Keratinocyte (primary cell): ENCODE data around the gene OAS3.

Experiments used
- EZH2 ChIP-seq: IDR thresholded peaks from one replicate; pipeline ENCODE4 v1.6.1; 2012; ENCODE audit warnings: inconsistent platforms, mild to moderate bottlenecking, low read length, moderate library complexity
- TF ChIP-seq, protein P1 (sequence below), 3 experiments: IDR thresholded peaks in 1 of 3; conservative IDR thresholded peaks in 1 of 3; optimal IDR thresholded peaks in 1 of 3; 2 replicates in 2 of 3; 3 replicates in 1 of 3; pipeline versions ENCODE3 to v1.5.1; 2011; ENCODE audit warnings: low read length in 3 of 3, mild to moderate bottlenecking in 3 of 3, moderate library complexity in 2 of 3, control low read depth in 1 of 3, inconsistent platforms in 1 of 3; ENCODE audit not compliant: insufficient read depth in 2 of 3; ENCODE audit errors: extremely low read depth in 1 of 3

DNA sequence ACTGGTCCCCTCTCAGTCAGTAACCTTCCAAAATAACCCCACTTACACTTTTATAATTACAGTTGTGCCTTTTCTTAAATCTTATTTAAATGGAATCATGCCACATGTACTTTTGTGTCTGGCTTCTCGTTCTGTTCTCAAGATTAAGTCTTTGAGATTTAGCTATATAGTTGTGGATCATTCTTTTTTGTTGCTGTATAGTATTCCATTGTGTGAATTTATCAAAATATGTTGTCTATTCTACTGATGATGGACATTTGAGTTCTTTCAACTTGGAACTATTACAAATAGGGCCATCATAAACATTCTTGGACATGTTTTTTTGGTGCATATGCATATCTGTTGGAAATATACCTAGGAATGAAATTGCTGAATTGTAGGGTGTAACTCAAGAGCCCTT is 9.0 kb downstream of the OAS3 start:
- TF ChIP-seq, protein P1, sequence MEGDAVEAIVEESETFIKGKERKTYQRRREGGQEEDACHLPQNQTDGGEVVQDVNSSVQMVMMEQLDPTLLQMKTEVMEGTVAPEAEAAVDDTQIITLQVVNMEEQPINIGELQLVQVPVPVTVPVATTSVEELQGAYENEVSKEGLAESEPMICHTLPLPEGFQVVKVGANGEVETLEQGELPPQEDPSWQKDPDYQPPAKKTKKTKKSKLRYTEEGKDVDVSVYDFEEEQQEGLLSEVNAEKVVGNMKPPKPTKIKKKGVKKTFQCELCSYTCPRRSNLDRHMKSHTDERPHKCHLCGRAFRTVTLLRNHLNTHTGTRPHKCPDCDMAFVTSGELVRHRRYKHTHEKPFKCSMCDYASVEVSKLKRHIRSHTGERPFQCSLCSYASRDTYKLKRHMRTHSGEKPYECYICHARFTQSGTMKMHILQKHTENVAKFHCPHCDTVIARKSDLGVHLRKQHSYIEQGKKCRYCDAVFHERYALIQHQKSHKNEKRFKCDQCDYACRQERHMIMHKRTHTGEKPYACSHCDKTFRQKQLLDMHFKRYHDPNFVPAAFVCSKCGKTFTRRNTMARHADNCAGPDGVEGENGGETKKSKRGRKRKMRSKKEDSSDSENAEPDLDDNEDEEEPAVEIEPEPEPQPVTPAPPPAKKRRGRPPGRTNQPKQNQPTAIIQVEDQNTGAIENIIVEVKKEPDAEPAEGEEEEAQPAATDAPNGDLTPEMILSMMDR (optimal IDR thresholded peaks at IDR 0.05 in 1 of 3, IDR thresholded peaks at IDR 0.05 in 1 of 3, conservative IDR thresholded peaks at IDR 0.05 in 1 of 3; ENCODE audit: extremely low read depth in 1 of 3, insufficient read depth in 2 of 3, low read length in 3 of 3), result no peak
- no peak for TF ChIP-seq EZH2
